Measurements from ENCODE around the gene SHISA9. TPM values are rescaled to one million over a fixed set of nuclear protein-coding genes. Genes with fewer than 3 reads are reported as not detected.

The SHISA9 gene
- total RNA-seq, 1 experiment from 2014 or later, result not detected

GRCh38 chr16:13118091-13118490 is 216.7 kb downstream of the SHISA9 start:
- Histone ChIP-seq H2AFZ (ENCODE audit: low read length) (no peak overlapping the region), H3F3A (ENCODE audit: low read length, unreplicated experiment) (no peaks in the 10 kb centered on the region), H3K27me3 (ENCODE audit: low read length) (no peaks in the 10 kb centered on the region), H3K4me1 (ENCODE audit: insufficient read depth, low read length) (no peaks in the 10 kb centered on the region), H3K9me2 (replicated peaks; ENCODE audit: low read length) (no peaks in the 10 kb centered on the region), H3K4me3 (ENCODE audit: low read length) (no peak overlapping the region), H4K20me1 (ENCODE audit: low read length) (no peaks in the 10 kb centered on the region), H3K9me3 (ENCODE audit: low read length) (no peaks in the 10 kb centered on the region), H3K9ac (ENCODE audit: low read length) (no peak overlapping the region), H3K27ac (ENCODE audit: low read length) (no peak overlapping the region), H3K4me2 (ENCODE audit: low read length) (no peak overlapping the region), H3K36me3 (ENCODE audit: low read depth, low read length) (no peaks in the 10 kb centered on the region), H3K79me2 (ENCODE audit: low read length) (no peaks in the 10 kb centered on the region)
- intact Hi-C loops (cut with micrococcal nuclease), result no loop called here
- TF ChIP-seq EZH2 (IDR thresholded peaks at IDR 0.05; ENCODE audit: low read length, unreplicated experiment) (no peak), CTCF (conservative IDR thresholded peaks at IDR 0.05; ENCODE audit: low read depth, low read length) (no peak), EZH2phosphoT487 (IDR thresholded peaks at IDR 0.05; ENCODE audit: borderline replicate concordance, low read length) (no peak)
- CTCF ChIA-PET, result no interaction called here
- no TSS peak for BruUV-seq (replicated peaks)
- ATAC-seq (no peak), DNase-seq (no peak)
- POLR2A ChIA-PET (ENCODE audit: unreplicated experiment), result no interaction called here

GRCh38 chr16:13120091-13120490 is 218.7 kb downstream of the SHISA9 start:
- CTCF ChIA-PET, result no interaction called here
- DNase-seq, result no peak
- BruUV-seq (replicated peaks), result no TSS peak

GRCh38 chr16:13120557-13120956 is 219.2 kb downstream of the SHISA9 start:
- Histone ChIP-seq H3K4me1 (ENCODE audit: insufficient read depth, low read length) (no peaks in the 10 kb centered on the region), H2AFZ (ENCODE audit: low read length) (no peak overlapping the region), H3K4me3 (ENCODE audit: low read length) (no peak overlapping the region), H3K79me2 (ENCODE audit: low read length) (no peaks in the 10 kb centered on the region), H3K9ac (ENCODE audit: low read length) (no peak overlapping the region), H4K20me1 (ENCODE audit: low read length) (no peaks in the 10 kb centered on the region), H3K27me3 (ENCODE audit: low read length) (no peaks in the 10 kb centered on the region), H3K9me3 (ENCODE audit: low read length) (no peaks in the 10 kb centered on the region), H3K9me2 (replicated peaks; ENCODE audit: low read length) (no peaks in the 10 kb centered on the region), H3K36me3 (ENCODE audit: low read depth, low read length) (no peaks in the 10 kb centered on the region), H3K4me2 (ENCODE audit: low read length) (no peak overlapping the region), H3F3A (ENCODE audit: low read length, unreplicated experiment) (no peaks in the 10 kb centered on the region), H3K27ac (ENCODE audit: low read length) (no peak overlapping the region)
- CTCF ChIA-PET, result no interaction called here
- BruUV-seq (replicated peaks), result no TSS peak
- TF ChIP-seq CTCF (conservative IDR thresholded peaks at IDR 0.05; ENCODE audit: low read depth, low read length) (no peak), EZH2phosphoT487 (IDR thresholded peaks at IDR 0.05; ENCODE audit: borderline replicate concordance, low read length) (no peak), EZH2 (IDR thresholded peaks at IDR 0.05; ENCODE audit: low read length, unreplicated experiment) (no peak)
- DNase-seq, result no peak
- no peak for ATAC-seq
- POLR2A ChIA-PET (ENCODE audit: unreplicated experiment), result no interaction called here
- intact Hi-C loops (cut with micrococcal nuclease), result no loop called here

More at GRCh38 chr16:13120091-13120490, 218.7 kb downstream of the SHISA9 start:
- POLR2A ChIA-PET (ENCODE audit: unreplicated experiment), result no interaction called here
- Histone ChIP-seq H3K36me3 (ENCODE audit: low read depth, low read length) (no peaks in the 10 kb centered on the region), H3K27ac (ENCODE audit: low read length) (no peak overlapping the region), H3F3A (ENCODE audit: low read length, unreplicated experiment) (no peaks in the 10 kb centered on the region), H3K4me2 (ENCODE audit: low read length) (no peak overlapping the region), H3K4me3 (ENCODE audit: low read length) (no peak overlapping the region), H3K9me3 (ENCODE audit: low read length) (no peaks in the 10 kb centered on the region), H3K79me2 (ENCODE audit: low read length) (no peaks in the 10 kb centered on the region), H3K4me1 (ENCODE audit: insufficient read depth, low read length) (no peaks in the 10 kb centered on the region), H2AFZ (ENCODE audit: low read length) (no peak overlapping the region), H4K20me1 (ENCODE audit: low read length) (no peaks in the 10 kb centered on the region), H3K9ac (ENCODE audit: low read length) (no peak overlapping the region), H3K9me2 (replicated peaks; ENCODE audit: low read length) (no peaks in the 10 kb centered on the region), H3K27me3 (ENCODE audit: low read length) (no peaks in the 10 kb centered on the region)
- intact Hi-C loops (cut with micrococcal nuclease), result no loop called here
- ATAC-seq, result no peak
- TF ChIP-seq EZH2 (IDR thresholded peaks at IDR 0.05; ENCODE audit: low read length, unreplicated experiment) (no peak), CTCF (conservative IDR thresholded peaks at IDR 0.05; ENCODE audit: low read depth, low read length) (no peak), EZH2phosphoT487 (IDR thresholded peaks at IDR 0.05; ENCODE audit: borderline replicate concordance, low read length) (no peak)
